Fibroblast of skin of left biceps (primary cell): Measurements from ENCODE around the gene MITD1.
"Not testable (repeated sequence)": the region's sequence is repeated elsewhere in the genome, so short reads cannot be mapped to it uniquely, and the experiment has no call there.

ENCODE experiments used
- DNase-seq, 2 experiments: peaks; one replicate each; pipeline ENCODE4 v3.0.0-alpha.2; 2013; ENCODE audit warnings: low read depth in 2 of 2

MITD1 gene

GRCh38 chr2:99180755-99181623 is at the start of gene MITD1, which contains the start of gene MRPL30:
Gene MITD1, minus strand, starts transcription at chr2:99181058. Its CDS starts 77 bp downstream, at chr2:99180981.
Gene MRPL30, plus strand, starts transcription at chr2:99181184. Its CDS starts 5,020 bp downstream, at chr2:99186204.
- DNase-seq: peak; percentile 85 to 86

DNA sequence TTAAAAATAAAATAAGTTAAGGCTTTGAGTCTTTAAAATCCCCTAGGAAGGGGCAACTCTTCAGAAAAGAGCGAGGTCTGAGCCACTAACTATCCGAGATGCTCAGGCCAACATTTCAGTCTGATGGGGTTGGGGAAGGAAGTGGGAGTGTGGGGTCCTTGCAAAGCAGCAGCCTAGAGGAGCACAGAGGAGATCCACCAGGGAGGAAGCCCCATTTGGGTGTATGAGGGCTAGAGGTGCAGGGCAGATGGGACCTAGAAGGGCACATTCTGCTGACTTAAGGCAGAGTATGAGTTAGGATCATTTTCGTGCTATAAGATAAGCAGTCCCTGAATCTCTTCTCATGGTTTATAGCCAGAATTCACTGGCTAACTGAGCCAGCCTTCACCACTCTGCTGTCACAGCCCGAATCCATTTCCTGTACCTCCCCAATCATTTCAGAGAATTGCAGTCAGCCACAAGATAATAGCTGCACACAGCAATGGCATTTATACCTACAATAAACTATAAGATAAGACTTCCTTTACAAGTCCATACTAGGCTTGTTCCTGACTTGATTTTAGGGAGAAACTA is 37.2 kb upstream of the MITD1 start:
- DNase-seq: no peak

- DNase-seq: no peak
Measured at GRCh38 chr2:99216096-99216495, 35.2 kb upstream of the MITD1 start.

- DNase-seq: no peak
Measured at GRCh38 chr2:99205491-99205890, 24.6 kb upstream of the MITD1 start.

GRCh38 chr2:99201959-99202678 is 21.3 kb upstream of the MITD1 start:
- DNase-seq: no peak

DNA sequence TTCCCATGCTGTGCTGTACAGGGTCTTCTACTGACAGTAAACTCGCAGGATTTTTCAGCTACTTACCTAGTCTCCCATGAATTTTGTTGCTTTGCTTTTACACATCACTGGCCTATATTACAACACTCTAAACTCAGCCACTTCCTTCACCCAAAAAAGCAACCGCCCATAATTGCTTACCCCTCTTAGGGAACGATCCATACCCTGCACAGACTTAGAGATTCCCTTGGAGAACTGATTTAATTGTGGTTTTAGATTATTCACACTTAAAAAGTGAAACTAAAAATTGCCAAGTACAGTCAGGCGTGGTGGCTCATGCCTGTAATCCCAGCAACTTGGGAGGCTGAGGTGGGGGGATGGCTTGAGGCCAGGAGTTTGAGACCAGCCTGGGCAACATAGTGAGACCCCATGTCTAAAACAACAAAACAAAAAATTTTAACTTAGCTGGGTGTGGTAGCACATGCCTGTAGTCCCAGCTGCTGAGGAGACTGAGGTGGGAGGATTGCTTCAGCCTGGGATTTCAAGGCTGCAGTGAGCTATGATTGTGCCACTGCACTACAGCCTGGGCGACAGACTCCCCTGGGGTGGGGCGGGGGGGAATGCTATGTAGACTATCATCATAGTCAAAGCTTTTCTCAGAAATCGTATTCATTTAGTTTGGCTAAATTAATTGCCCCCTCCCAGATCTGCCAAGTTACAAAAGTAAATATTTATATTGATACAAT is 19.4 kb upstream of the MITD1 start:
- DNase-seq: no peak

DNA sequence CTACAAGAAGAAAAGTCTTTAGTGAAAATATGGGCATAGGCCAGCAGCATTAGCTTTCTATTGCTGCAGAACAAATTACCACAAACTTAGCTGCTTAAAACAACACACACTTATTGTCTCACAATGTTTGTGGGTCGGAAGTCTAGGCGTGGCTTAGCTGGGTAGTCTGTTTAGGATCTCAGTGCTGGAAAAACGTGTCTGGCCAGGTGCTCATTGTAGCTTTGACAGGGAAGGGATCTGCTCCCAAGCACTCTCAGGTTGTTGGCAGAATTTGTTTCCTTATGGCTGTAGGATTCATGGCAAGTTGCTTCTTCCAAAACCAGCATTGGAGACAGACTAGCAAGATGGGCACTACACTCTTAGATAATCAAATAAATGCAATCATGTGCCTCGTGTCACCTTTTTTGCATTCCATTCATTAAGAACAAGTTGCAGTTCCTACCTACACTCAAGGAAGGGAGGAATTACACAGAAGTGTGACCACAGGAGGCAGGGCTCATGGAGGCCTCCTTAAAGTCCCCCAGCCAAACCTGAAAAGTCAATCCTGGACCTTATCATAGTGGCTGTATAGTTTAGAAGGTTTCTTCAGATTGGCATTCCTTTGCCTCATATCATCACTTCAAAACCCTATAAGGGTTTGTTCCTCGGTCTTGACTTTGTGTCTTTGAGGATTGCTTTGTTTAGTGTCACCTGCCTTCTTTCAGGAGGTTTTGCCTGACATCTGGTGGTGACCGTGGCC is 17.4 kb upstream of the MITD1 start:
- no peak for DNase-seq

- DNase-seq: not testable (repeated sequence)
Measured at GRCh38 chr2:99192364-99192763, 11.5 kb upstream of the MITD1 start.

- DNase-seq: no peak
Measured at GRCh38 chr2:99190548-99190947, 9.7 kb upstream of the MITD1 start.

DNA sequence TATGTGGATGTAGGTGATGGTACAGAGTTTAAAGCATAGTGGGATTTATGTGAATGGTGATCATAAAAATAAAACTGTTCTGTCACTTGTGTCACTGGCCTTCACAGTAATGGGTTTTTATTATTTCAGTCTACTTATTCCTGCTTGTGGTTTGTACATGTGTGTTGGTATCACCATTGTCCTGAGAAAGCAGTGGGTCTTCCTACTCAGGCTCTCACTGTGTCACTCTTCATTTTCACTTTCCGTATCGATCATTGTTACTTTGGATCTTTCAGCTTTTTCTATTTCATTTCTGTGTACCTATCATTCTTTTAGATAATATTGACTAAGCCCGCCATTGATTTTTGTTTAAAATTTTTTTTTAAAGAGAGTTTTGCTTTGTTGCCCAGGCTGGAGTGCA is 7.5 kb upstream of the MITD1 start:
- DNase-seq: no peak

- no peak for DNase-seq
Measured at GRCh38 chr2:99187011-99187410, 6.2 kb upstream of the MITD1 start.

DNA sequence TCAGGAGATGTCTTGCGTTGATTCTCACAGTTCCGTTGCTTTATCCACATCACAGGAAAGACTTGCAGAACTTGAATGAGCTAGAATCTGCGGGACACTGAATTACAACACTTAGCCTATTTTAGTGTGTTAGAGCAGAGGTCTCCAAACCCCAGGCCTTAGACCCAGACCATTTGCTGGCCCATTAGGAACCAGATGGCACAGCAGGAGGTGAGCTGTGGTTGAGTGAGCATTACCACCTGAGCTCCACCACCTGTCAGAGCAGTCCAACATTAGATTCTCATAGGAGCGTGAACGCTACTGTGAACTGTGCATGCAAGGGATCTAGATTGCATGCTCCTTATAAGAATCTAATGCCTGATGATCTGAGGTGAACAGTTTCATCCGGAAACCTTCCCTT is 4.0 kb upstream of the MITD1 start:
- DNase-seq: no peak

GRCh38 chr2:99183025-99183424 is 2.2 kb upstream of the MITD1 start:
- DNase-seq: no peak

GRCh38 chr2:99181624-99182000 is 754 bp upstream of the MITD1 start:
- no peak for DNase-seq

DNA sequence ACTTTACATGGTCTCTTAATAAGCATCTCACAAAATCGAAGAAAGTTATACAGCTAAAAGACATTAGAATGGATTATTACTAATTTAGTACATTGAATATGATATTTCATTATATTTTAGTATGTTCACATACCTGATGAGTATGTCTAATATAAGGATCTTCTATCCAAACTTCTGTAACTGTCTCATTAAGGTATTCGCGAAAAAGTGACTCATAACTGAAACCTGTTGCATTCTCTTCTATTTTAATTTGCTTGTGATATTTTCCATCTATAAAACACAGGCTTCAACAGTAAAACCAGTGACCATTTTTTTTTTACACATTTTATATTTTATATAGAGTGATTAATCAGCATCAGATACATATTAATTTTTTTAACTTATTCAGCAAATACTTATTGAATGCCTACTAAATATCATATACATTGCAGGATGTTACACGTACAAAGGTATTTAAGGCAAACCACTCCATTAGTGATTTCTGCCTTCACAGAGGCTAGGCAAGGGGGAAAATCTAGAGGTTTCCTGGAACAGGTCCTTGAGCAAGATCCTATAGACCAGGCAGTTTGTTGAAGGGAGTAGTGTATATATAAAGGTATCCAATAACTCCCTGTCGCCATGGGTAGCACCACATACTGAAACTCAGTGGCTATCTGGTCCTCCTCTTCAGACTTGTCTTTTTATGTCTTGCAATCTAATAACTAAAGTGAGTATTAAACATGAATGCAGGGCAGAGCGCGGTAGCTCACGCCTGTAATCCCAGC is 9.3 kb downstream of the MITD1 start:
- no peak for DNase-seq

- DNase-seq: no peak
Measured at GRCh38 chr2:99169534-99169933, 11.3 kb downstream of the MITD1 start.

DNA sequence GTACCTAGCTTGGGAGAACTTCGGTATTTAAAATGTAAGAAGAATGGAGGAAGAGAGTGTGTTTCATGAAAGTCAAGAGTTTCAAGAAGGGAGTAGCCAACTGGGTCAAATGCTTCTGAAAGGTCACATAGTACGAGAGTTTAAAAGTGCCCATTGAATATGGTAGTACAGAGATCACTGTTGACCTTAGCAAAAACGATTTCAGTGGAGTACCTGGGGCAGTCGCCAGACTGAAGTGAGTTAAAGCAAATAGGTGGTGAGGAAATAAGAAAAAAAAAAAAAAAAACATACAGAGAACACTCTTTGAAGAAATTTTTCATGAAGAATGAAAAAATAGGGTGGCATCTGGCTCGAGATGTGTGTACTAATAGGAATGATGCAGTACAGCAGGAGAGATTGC is 14.6 kb downstream of the MITD1 start:
- DNase-seq: no peak

GRCh38 chr2:99159594-99159993 is 21.3 kb downstream of the MITD1 start:
- DNase-seq: no peak

GRCh38 chr2:99158599-99158998 is 22.3 kb downstream of the MITD1 start:
- DNase-seq: no peak

- no peak for DNase-seq
Measured at GRCh38 chr2:99156891-99157290, 24.0 kb downstream of the MITD1 start.
